PFSK-1 (cell line): ENCODE data around the gene CNGA3.

Source experiments
- FOXP2 ChIP-seq: optimal IDR thresholded peaks from 2 replicates; pipeline ENCODE3; 2011; ENCODE audit warnings: borderline replicate concordance, control low read depth, inconsistent platforms; ENCODE audit not compliant: insufficient read depth; ENCODE audit errors: extremely low read length, extremely low read depth
- POLR2AphosphoS5 ChIP-seq: IDR thresholded peaks from 2 replicates; pipeline ENCODE4 v1.6.1; 2012; ENCODE audit warnings: low read depth, mild to moderate bottlenecking, control low read depth, low read length, moderate library complexity
- TAF1 ChIP-seq: IDR thresholded peaks from 2 replicates; pipeline ENCODE4 v1.6.1; 2012; ENCODE audit warnings: low read length, control low read depth, borderline replicate concordance; ENCODE audit not compliant: insufficient read depth
- TF ChIP-seq, protein P1 (sequence below), 2 experiments: IDR thresholded peaks; 2 replicates each; pipeline versions ENCODE4 v1.6.1 to v1.8.0; 2011 to 2012; ENCODE audit warnings: low read depth in 2 of 2, low read length in 2 of 2, control low read depth in 1 of 2, inconsistent platforms in 1 of 2, mild to moderate bottlenecking in 1 of 2, moderate library complexity in 1 of 2; ENCODE audit not compliant: insufficient read depth in 1 of 2

DNA sequence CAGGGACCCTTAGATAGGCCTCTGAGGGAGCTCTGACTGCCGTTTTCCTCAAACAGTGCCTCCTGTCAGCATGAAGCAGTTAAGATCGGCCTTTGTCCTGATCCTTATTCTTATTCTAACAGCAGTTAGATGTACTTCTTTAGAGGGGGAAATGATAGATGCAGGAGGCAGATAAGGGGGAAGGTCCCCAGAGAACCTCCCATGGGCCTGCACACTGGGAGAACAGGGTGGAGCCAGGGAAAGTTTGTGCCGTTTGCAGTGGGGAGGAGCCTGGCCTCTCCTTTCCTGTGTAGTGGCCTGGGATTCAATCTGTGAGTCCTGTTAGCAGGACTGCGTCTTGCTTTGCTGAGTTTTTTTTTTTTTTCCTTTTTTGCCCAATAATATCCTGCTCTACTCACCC lies 90.5 kb downstream of the CNGA3 start:
- TF ChIP-seq TAF1: no peak
- no peak for TF ChIP-seq POLR2AphosphoS5
- TF ChIP-seq, protein P1, sequence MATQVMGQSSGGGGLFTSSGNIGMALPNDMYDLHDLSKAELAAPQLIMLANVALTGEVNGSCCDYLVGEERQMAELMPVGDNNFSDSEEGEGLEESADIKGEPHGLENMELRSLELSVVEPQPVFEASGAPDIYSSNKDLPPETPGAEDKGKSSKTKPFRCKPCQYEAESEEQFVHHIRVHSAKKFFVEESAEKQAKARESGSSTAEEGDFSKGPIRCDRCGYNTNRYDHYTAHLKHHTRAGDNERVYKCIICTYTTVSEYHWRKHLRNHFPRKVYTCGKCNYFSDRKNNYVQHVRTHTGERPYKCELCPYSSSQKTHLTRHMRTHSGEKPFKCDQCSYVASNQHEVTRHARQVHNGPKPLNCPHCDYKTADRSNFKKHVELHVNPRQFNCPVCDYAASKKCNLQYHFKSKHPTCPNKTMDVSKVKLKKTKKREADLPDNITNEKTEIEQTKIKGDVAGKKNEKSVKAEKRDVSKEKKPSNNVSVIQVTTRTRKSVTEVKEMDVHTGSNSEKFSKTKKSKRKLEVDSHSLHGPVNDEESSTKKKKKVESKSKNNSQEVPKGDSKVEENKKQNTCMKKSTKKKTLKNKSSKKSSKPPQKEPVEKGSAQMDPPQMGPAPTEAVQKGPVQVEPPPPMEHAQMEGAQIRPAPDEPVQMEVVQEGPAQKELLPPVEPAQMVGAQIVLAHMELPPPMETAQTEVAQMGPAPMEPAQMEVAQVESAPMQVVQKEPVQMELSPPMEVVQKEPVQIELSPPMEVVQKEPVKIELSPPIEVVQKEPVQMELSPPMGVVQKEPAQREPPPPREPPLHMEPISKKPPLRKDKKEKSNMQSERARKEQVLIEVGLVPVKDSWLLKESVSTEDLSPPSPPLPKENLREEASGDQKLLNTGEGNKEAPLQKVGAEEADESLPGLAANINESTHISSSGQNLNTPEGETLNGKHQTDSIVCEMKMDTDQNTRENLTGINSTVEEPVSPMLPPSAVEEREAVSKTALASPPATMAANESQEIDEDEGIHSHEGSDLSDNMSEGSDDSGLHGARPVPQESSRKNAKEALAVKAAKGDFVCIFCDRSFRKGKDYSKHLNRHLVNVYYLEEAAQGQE (IDR thresholded peaks at IDR 0.05; ENCODE audit: insufficient read depth in 1 of 2, low read depth in 2 of 2, low read length in 2 of 2): no peak
- no peak for TF ChIP-seq FOXP2
